ENCODE results near the gene ESYT1.

Gene ESYT1

GRCh38 chr12:56118688-56119357 is 9.2 kb upstream of the ESYT1 start:
- Histone ChIP-seq H4K8ac (ENCODE audit: low read length) (peak overlapping the region; percentile 50), H3K27me3 (ENCODE audit: control insufficient read depth in 1 of 2, insufficient read depth in 1 of 2, low read length in 2 of 2) (no peaks in the 10 kb centered on the region), H3K18ac (ENCODE audit: low read depth in 1 of 2, low read length in 2 of 2) (peak overlapping the region; percentile 79 to 92), H2BK15ac (ENCODE audit: low read depth, poor library complexity, severe bottlenecking) (peak overlapping the region; percentile 73), H2BK12ac (ENCODE audit: low read length in 2 of 2) (peak overlapping the region; percentile 75 to 84), H2BK120ac (ENCODE audit: low read depth, low read length) (no peak overlapping the region), H3K4ac (ENCODE audit: low read depth in 1 of 2, low read length in 2 of 2) (peak overlapping the region; percentile 51 to 75), H2BK5ac (ENCODE audit: low read depth, low read length, poor library complexity, severe bottlenecking) (peak overlapping the region; percentile 24), H2AFZ (ENCODE audit: low read depth, low read length) (peak overlapping the region; percentile 76), H3K4me2 (ENCODE audit: low read length, poor library complexity, severe bottlenecking) (peak overlapping the region; percentile 74), H3K9me3 (ENCODE audit: control insufficient read depth, low read length) (no peaks in the 10 kb centered on the region), H3K27ac (ENCODE audit: low read length, poor library complexity, severe bottlenecking) (peak overlapping the region; percentile 63), H3K9ac (ENCODE audit: low read length) (peak overlapping the region; percentile 99), H2AK5ac (ENCODE audit: low read length, severe bottlenecking) (peak overlapping the region; percentile 57), H3K79me1 (replicated peaks; ENCODE audit: low read length, poor library complexity, severe bottlenecking) (peaks cover 34% of the 10 kb centered on the region), H4K91ac (ENCODE audit: low read length) (peak overlapping the region; percentile 64), H3K4me1 (ENCODE audit: control insufficient read depth, insufficient read depth, low read depth, low read length) (peaks cover 12% of the 10 kb centered on the region), H3K36me3 (ENCODE audit: control insufficient read depth in 1 of 2, insufficient read depth in 2 of 2, low read depth in 1 of 2, low read length in 2 of 2) (peaks cover 24 to 45% of the 10 kb centered on the region in 2 experiments), H3K14ac (ENCODE audit: low read length in 2 of 2) (peak overlapping the region in 1 of 2 experiments; percentile 44), H3K23ac (ENCODE audit: low read length in 2 of 2) (peak overlapping the region in 1 of 2 experiments; percentile 10), H3K4me3 (ENCODE audit: insufficient read depth in 1 of 2, low read depth in 1 of 2, low read length in 2 of 2) (peak overlapping the region; percentile 77 to 86)
- WGBS = 21% methylated on average over 13 of the region's 13 CpGs
- no peak for DNase-seq

DNA sequence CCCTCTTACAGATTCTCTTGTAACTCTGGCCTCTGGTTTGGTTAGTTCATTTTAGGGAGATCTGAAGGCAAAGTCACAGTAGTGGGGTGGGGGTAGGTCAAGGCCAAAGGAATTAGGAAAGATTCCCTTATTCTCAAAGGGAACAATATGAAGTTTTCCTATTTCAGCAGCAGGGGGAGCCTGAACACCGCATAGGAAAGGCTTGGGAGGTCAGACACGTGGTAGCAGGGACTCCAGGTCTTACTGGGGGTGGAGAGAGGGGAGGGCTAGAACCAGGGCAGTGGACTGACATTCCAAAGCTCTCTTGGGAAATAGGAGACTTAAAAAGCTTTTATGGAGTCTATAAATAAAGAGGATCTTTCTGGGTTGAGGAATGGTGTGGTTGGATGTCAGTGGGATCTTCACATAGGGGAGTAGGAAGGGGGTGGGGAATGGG is 8.7 kb upstream of the ESYT1 start:
- Histone ChIP-seq H2BK5ac (ENCODE audit: low read depth, low read length, poor library complexity, severe bottlenecking) (no peak overlapping the region), H2AK5ac (ENCODE audit: low read length, severe bottlenecking) (no peak overlapping the region), H3K4me3 (ENCODE audit: insufficient read depth in 1 of 2, low read depth in 1 of 2, low read length in 2 of 2) (peak overlapping the region in 1 of 2 experiments; percentile 86), H3K23ac (ENCODE audit: low read length in 2 of 2) (no peak overlapping the region), H3K27me3 (ENCODE audit: control insufficient read depth in 1 of 2, insufficient read depth in 1 of 2, low read length in 2 of 2) (no peaks in the 10 kb centered on the region), H2BK120ac (ENCODE audit: low read depth, low read length) (no peak overlapping the region), H2BK15ac (ENCODE audit: low read depth, poor library complexity, severe bottlenecking) (no peak overlapping the region), H3K18ac (ENCODE audit: low read depth in 1 of 2, low read length in 2 of 2) (no peak overlapping the region), H3K14ac (ENCODE audit: low read length in 2 of 2) (no peak overlapping the region), H3K36me3 (ENCODE audit: control insufficient read depth in 1 of 2, insufficient read depth in 2 of 2, low read depth in 1 of 2, low read length in 2 of 2) (peaks cover 24 to 45% of the 10 kb centered on the region in 2 experiments), H4K91ac (ENCODE audit: low read length) (no peak overlapping the region), H4K8ac (ENCODE audit: low read length) (no peak overlapping the region), H3K79me1 (replicated peaks; ENCODE audit: low read length, poor library complexity, severe bottlenecking) (peaks cover 34% of the 10 kb centered on the region), H3K4me2 (ENCODE audit: low read length, poor library complexity, severe bottlenecking) (peak overlapping the region; percentile 37), H3K4ac (ENCODE audit: low read depth in 1 of 2, low read length in 2 of 2) (no peak overlapping the region), H3K27ac (ENCODE audit: low read length, poor library complexity, severe bottlenecking) (peak overlapping the region; percentile 63), H2AFZ (ENCODE audit: low read depth, low read length) (no peak overlapping the region), H2BK12ac (ENCODE audit: low read length in 2 of 2) (no peak overlapping the region), H3K9me3 (ENCODE audit: control insufficient read depth, low read length) (no peaks in the 10 kb centered on the region), H3K9ac (ENCODE audit: low read length) (peak overlapping the region; percentile 99), H3K4me1 (ENCODE audit: control insufficient read depth, insufficient read depth, low read depth, low read length) (peaks cover 12% of the 10 kb centered on the region)
- peak; percentile 97 for DNase-seq
- WGBS = 0% methylated on average over 2 of the region's 2 CpGs

DNA sequence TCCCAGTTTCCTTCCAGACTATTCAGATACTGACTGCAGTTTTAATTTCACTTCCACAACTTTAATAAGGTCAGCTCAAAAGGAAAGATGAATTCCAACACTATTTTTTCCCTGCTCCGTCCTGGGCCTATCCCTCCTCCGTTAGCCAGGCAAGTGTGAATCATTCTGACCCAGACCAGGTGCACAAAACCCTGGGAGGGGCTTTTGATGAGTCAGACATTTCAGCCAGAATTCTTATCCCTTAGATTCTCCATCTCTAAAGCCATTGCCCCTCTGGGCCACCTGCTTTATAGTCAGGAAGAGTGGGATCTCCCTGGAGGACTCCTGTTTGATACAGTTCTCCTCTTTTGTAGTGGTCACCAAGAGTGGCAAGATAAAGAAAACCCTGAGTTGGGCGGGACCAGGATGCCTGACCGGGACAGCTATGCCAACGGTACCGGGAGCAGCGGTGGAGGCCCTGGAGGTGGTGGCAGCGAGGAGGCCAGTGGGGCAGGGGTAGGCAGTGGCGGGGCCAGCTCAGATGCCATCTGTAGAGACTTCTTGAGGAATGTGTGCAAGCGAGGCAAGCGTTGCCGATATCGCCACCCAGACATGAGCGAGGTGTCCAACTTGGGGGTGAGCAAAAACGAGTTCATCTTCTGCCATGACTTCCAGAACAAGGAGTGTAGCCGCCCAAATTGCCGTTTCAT is 7.8 kb upstream of the ESYT1 start:
- Histone ChIP-seq H3K14ac (ENCODE audit: low read length in 2 of 2) (no peak overlapping the region), H3K79me1 (replicated peaks; ENCODE audit: low read length, poor library complexity, severe bottlenecking) (peaks cover 34% of the 10 kb centered on the region)

DNA sequence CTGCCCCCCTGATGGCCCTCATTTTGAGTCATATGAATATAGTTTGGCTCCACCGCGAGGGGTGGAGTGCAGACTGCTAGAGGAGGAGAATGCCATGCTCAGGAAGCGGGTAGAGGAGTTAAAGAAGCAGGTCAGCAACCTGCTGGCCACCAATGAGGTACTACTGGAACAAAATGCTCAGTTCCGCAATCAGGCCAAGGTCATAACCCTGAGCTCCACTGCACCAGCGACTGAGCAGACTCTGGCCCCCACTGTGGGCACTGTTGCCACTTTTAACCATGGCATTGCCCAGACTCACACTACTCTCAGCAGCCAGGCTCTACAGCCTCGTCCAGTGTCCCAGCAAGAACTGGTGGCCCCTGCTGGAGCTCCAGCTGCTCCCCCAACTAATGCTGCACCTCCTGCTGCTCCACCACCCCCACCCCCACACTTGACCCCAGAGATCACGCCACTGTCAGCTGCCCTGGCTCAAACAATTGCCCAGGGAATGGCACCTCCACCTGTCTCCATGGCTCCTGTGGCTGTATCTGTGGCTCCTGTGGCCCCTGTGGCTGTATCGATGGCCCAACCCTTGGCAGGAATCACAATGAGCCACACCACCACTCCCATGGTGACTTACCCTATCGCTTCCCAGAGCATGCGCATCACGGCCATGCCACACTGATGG is 6.7 kb upstream of the ESYT1 start:
- no peak overlapping the region for H3K18ac ChIP-seq (ENCODE audit: low read depth in 1 of 2, low read length in 2 of 2)
- H3K27me3 ChIP-seq (ENCODE audit: control insufficient read depth in 1 of 2, insufficient read depth in 1 of 2, low read length in 2 of 2) = no peaks in the 10 kb centered on the region
- peaks cover 24 to 45% of the 10 kb centered on the region in 2 experiments for H3K36me3 ChIP-seq (ENCODE audit: control insufficient read depth in 1 of 2, insufficient read depth in 2 of 2, low read depth in 1 of 2, low read length in 2 of 2)
- no peak overlapping the region for H3K4me2 ChIP-seq (ENCODE audit: low read length, poor library complexity, severe bottlenecking)
- H2BK5ac ChIP-seq (ENCODE audit: low read depth, low read length, poor library complexity, severe bottlenecking) = no peak overlapping the region
- peak overlapping the region; percentile 37 for H3K9ac ChIP-seq (ENCODE audit: low read length)
- H3K4ac ChIP-seq (ENCODE audit: low read depth in 1 of 2, low read length in 2 of 2) = no peak overlapping the region
- H3K4me3 ChIP-seq (ENCODE audit: insufficient read depth in 1 of 2, low read depth in 1 of 2, low read length in 2 of 2) = no peak overlapping the region
- no peak overlapping the region for H2BK15ac ChIP-seq (ENCODE audit: low read depth, poor library complexity, severe bottlenecking)
- H2BK120ac ChIP-seq (ENCODE audit: low read depth, low read length) = no peak overlapping the region
- H3K14ac ChIP-seq (ENCODE audit: low read length in 2 of 2) = no peak overlapping the region
- no peak overlapping the region for H2BK12ac ChIP-seq (ENCODE audit: low read length in 2 of 2)
- H3K4me1 ChIP-seq (ENCODE audit: control insufficient read depth, insufficient read depth, low read depth, low read length) = peaks cover 12% of the 10 kb centered on the region
- WGBS = 97% methylated on average over 11 of the region's 11 CpGs
- peaks cover 34% of the 10 kb centered on the region for H3K79me1 ChIP-seq (replicated peaks; ENCODE audit: low read length, poor library complexity, severe bottlenecking)
- no peak overlapping the region for H3K27ac ChIP-seq (ENCODE audit: low read length, poor library complexity, severe bottlenecking)
- no peak overlapping the region for H3K23ac ChIP-seq (ENCODE audit: low read length in 2 of 2)
- no peak overlapping the region for H2AK5ac ChIP-seq (ENCODE audit: low read length, severe bottlenecking)
- H3K9me3 ChIP-seq (ENCODE audit: control insufficient read depth, low read length) = no peaks in the 10 kb centered on the region
- H4K8ac ChIP-seq (ENCODE audit: low read length) = no peak overlapping the region
- peak overlapping the region; percentile 81 for H4K91ac ChIP-seq (ENCODE audit: low read length)
- DNase-seq = no peak
- no peak overlapping the region for H2AFZ ChIP-seq (ENCODE audit: low read depth, low read length)

More for the DNA sequence above, 7.8 kb upstream of the ESYT1 start:
- Histone ChIP-seq H2AFZ (ENCODE audit: low read depth, low read length) (no peak overlapping the region), H3K36me3 (ENCODE audit: control insufficient read depth in 1 of 2, insufficient read depth in 2 of 2, low read depth in 1 of 2, low read length in 2 of 2) (peaks cover 24 to 45% of the 10 kb centered on the region in 2 experiments), H3K4me3 (ENCODE audit: insufficient read depth in 1 of 2, low read depth in 1 of 2, low read length in 2 of 2) (no peak overlapping the region), H2BK120ac (ENCODE audit: low read depth, low read length) (no peak overlapping the region), H3K4me1 (ENCODE audit: control insufficient read depth, insufficient read depth, low read depth, low read length) (peaks cover 12% of the 10 kb centered on the region), H3K9me3 (ENCODE audit: control insufficient read depth, low read length) (no peaks in the 10 kb centered on the region), H3K27ac (ENCODE audit: low read length, poor library complexity, severe bottlenecking) (peak overlapping the region; percentile 46), H3K23ac (ENCODE audit: low read length in 2 of 2) (no peak overlapping the region), H3K4ac (ENCODE audit: low read depth in 1 of 2, low read length in 2 of 2) (no peak overlapping the region), H3K27me3 (ENCODE audit: control insufficient read depth in 1 of 2, insufficient read depth in 1 of 2, low read length in 2 of 2) (no peaks in the 10 kb centered on the region), H2BK5ac (ENCODE audit: low read depth, low read length, poor library complexity, severe bottlenecking) (no peak overlapping the region), H2BK15ac (ENCODE audit: low read depth, poor library complexity, severe bottlenecking) (no peak overlapping the region), H3K9ac (ENCODE audit: low read length) (peak overlapping the region; percentile 99), H3K18ac (ENCODE audit: low read depth in 1 of 2, low read length in 2 of 2) (no peak overlapping the region), H3K4me2 (ENCODE audit: low read length, poor library complexity, severe bottlenecking) (no peak overlapping the region), H2BK12ac (ENCODE audit: low read length in 2 of 2) (peak overlapping the region in 1 of 2 experiments; percentile 56), H2AK5ac (ENCODE audit: low read length, severe bottlenecking) (peak overlapping the region; percentile 82), H4K8ac (ENCODE audit: low read length) (no peak overlapping the region), H4K91ac (ENCODE audit: low read length) (no peak overlapping the region)
- WGBS = 91% methylated on average over 17 of the region's 17 CpGs
- no peak for DNase-seq
